Duodenal mucosa (tissue), 2 donors: ENCODE data around the gene DHRS11.

Experiments used
- H3K27ac ChIP-seq: one replicate; pipeline ENCODE4 v1.7.0; 2013; ENCODE audit warnings: low read depth, low read length
- H3K27me3 ChIP-seq, 2 donors: one replicate each; pipeline ENCODE4 v1.7.0; 2013; ENCODE audit warnings: low read length in 2 of 2, control low read depth in 1 of 2; ENCODE audit not compliant: insufficient read depth in 2 of 2, control insufficient read depth in 1 of 2
- H3K36me3 ChIP-seq, 2 donors: one replicate each; pipeline ENCODE4 v1.7.0; 2013; ENCODE audit warnings: low read length in 2 of 2, control low read depth in 1 of 2; ENCODE audit not compliant: insufficient read depth in 2 of 2, control insufficient read depth in 1 of 2
- H3K4me1 ChIP-seq, 2 donors: one replicate each; pipeline ENCODE4 v1.7.0; 2013; ENCODE audit warnings: low read length in 2 of 2, control low read depth in 1 of 2; ENCODE audit not compliant: insufficient read depth in 2 of 2, control insufficient read depth in 1 of 2
- H3K4me3 ChIP-seq, 2 donors: one replicate each; pipeline ENCODE4 v1.7.0; 2013; ENCODE audit warnings: low read length in 2 of 2, low read depth in 1 of 2
- H3K9ac ChIP-seq, 2 donors: one replicate each; pipeline ENCODE4 v1.7.0; 2013; ENCODE audit warnings: low read length in 2 of 2, low read depth in 1 of 2
- H3K9me3 ChIP-seq, 2 donors: one replicate each; pipeline ENCODE4 v1.7.0; 2013; ENCODE audit warnings: low read length in 2 of 2, control low read depth in 1 of 2; ENCODE audit not compliant: control insufficient read depth in 1 of 2

The DHRS11 gene

GRCh38 chr17:36612323-36612722, 20.6 kb downstream of the DHRS11 start:
- peaks cover 0 to 6% of the 10 kb centered on the region in 2 donors for H3K36me3 ChIP-seq
- no peaks in the 10 kb centered on the region for H3K9me3 ChIP-seq
- H3K4me1 ChIP-seq = peaks cover 12 to 13% of the 10 kb centered on the region in 2 donors
- no peak overlapping the region for H3K9ac ChIP-seq
- no peak overlapping the region for H3K4me3 ChIP-seq
- H3K27ac ChIP-seq = no peak overlapping the region
- H3K27me3 ChIP-seq = no peaks in the 10 kb centered on the region

GRCh38 chr17:36613155-36613554, 21.5 kb downstream of the DHRS11 start:
- Histone ChIP-seq H3K36me3 (peaks cover 0 to under 1% of the 10 kb centered on the region in 2 donors), H3K9ac (no peak overlapping the region), H3K4me1 (peaks cover 12 to 13% of the 10 kb centered on the region in 2 donors), H3K9me3 (no peaks in the 10 kb centered on the region), H3K27ac (no peak overlapping the region), H3K27me3 (no peaks in the 10 kb centered on the region), H3K4me3 (no peak overlapping the region)

GRCh38 chr17:36614081-36614480, 22.4 kb downstream of the DHRS11 start:
- Histone ChIP-seq H3K9ac (no peak overlapping the region), H3K4me1 (peaks cover 4 to 5% of the 10 kb centered on the region in 2 donors), H3K36me3 (no peaks in the 10 kb centered on the region), H3K27ac (no peak overlapping the region), H3K4me3 (no peak overlapping the region), H3K27me3 (no peaks in the 10 kb centered on the region), H3K9me3 (no peaks in the 10 kb centered on the region)

GRCh38 chr17:36614933-36615332, 23.3 kb downstream of the DHRS11 start:
- H3K4me3 ChIP-seq = no peak overlapping the region
- H3K27me3 ChIP-seq = no peaks in the 10 kb centered on the region
- H3K9ac ChIP-seq = no peak overlapping the region
- H3K4me1 ChIP-seq = no peaks in the 10 kb centered on the region
- H3K9me3 ChIP-seq = no peaks in the 10 kb centered on the region
- H3K36me3 ChIP-seq = no peaks in the 10 kb centered on the region
- no peak overlapping the region for H3K27ac ChIP-seq

GRCh38 chr17:36616061-36617029, 24.7 kb downstream of the DHRS11 start:
- Histone ChIP-seq H3K4me3 (no peak overlapping the region), H3K36me3 (no peaks in the 10 kb centered on the region), H3K27me3 (no peaks in the 10 kb centered on the region), H3K27ac (no peak overlapping the region), H3K9me3 (no peaks in the 10 kb centered on the region), H3K9ac (no peak overlapping the region), H3K4me1 (no peaks in the 10 kb centered on the region)

GRCh38 chr17:36617773-36618172, 26.1 kb downstream of the DHRS11 start:
- H3K27me3 ChIP-seq = no peaks in the 10 kb centered on the region
- no peak overlapping the region for H3K27ac ChIP-seq
- H3K4me1 ChIP-seq = no peaks in the 10 kb centered on the region
- H3K4me3 ChIP-seq = no peak overlapping the region
- H3K9ac ChIP-seq = no peak overlapping the region
- no peaks in the 10 kb centered on the region for H3K9me3 ChIP-seq
- no peaks in the 10 kb centered on the region for H3K36me3 ChIP-seq

GRCh38 chr17:36623281-36623680, 31.6 kb downstream of the DHRS11 start:
- Histone ChIP-seq H3K36me3 (no peaks in the 10 kb centered on the region), H3K4me3 (no peak overlapping the region), H3K27ac (no peak overlapping the region), H3K4me1 (no peaks in the 10 kb centered on the region), H3K9ac (no peak overlapping the region), H3K9me3 (no peaks in the 10 kb centered on the region), H3K27me3 (no peaks in the 10 kb centered on the region)

- H3K4me1 ChIP-seq = no peaks in the 10 kb centered on the region
- no peak overlapping the region for H3K9ac ChIP-seq
- no peak overlapping the region for H3K4me3 ChIP-seq
- H3K27me3 ChIP-seq = no peaks in the 10 kb centered on the region
- H3K36me3 ChIP-seq = no peaks in the 10 kb centered on the region
- no peaks in the 10 kb centered on the region for H3K9me3 ChIP-seq
- no peak overlapping the region for H3K27ac ChIP-seq
These were observed 33.5 kb downstream of the DHRS11 start for GRCh38 chr17:36625188-36625587.

- Histone ChIP-seq H3K4me1 (no peaks in the 10 kb centered on the region), H3K9ac (no peak overlapping the region), H3K9me3 (no peaks in the 10 kb centered on the region), H3K4me3 (no peak overlapping the region), H3K36me3 (no peaks in the 10 kb centered on the region), H3K27me3 (no peaks in the 10 kb centered on the region), H3K27ac (no peak overlapping the region)
These were observed 35.4 kb downstream of the DHRS11 start for GRCh38 chr17:36627101-36627500.

GRCh38 chr17:36628576-36628975, 36.9 kb downstream of the DHRS11 start:
- Histone ChIP-seq H3K36me3 (no peaks in the 10 kb centered on the region), H3K27me3 (no peaks in the 10 kb centered on the region), H3K9ac (no peak overlapping the region), H3K27ac (no peak overlapping the region), H3K4me1 (no peaks in the 10 kb centered on the region), H3K4me3 (no peak overlapping the region), H3K9me3 (no peaks in the 10 kb centered on the region)
